NCI-H146 (cell line): ENCODE measurements around the gene STRIT1.
"Not testable (repeated sequence)": the region's sequence is repeated elsewhere in the genome, so short reads cannot be mapped to it uniquely, and the experiment has no call there.

Experiments used
- DNase-seq: peaks from one replicate; lab custom pipeline; 2025; lab: John Stamatoyannopoulos, UW

Gene STRIT1

GRCh38 chr3:155313300-155313699 lies 19.8 kb upstream of the STRIT1 start:
- DNase-seq, result no peak

DNA sequence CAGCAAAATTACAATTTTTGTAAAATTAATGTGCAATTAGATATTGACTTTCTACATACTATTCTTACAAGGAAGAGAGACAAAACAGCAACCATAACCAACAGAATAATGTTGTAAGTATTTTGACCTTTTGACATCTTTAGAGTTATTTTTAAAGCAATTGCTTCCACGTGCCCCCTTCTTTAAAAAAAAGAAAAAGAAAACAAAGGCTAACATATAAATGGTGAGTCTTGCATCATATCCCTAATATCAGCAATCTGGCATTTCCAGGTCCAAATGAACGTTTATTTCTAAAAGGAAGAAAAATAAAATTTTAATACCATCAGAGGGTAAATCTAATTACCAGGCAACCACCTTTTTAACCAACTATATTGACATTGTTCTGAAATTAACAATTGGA lies 19.3 kb upstream of the STRIT1 start:
- DNase-seq, result no peak

DNA sequence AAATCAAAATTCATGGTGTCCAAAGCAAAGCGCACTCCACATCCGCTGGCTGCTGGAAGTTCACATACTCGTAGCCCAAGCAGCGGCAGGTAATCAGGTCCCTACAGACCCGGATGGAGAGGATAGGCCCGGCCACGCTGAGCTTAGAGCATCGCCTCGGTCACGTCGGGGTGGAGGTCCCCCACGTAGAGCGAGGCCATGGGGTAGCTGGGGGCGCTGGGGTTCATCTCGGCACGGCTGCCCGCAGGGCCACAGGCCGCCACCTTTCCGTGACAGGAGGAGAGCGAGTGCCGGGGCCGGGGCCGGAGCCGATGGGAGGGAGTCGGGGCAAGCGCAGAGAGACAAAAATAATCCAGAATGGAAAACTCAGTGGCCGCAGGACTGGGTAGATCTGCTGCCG lies 16.1 kb upstream of the STRIT1 start:
- no peak for DNase-seq

DNA sequence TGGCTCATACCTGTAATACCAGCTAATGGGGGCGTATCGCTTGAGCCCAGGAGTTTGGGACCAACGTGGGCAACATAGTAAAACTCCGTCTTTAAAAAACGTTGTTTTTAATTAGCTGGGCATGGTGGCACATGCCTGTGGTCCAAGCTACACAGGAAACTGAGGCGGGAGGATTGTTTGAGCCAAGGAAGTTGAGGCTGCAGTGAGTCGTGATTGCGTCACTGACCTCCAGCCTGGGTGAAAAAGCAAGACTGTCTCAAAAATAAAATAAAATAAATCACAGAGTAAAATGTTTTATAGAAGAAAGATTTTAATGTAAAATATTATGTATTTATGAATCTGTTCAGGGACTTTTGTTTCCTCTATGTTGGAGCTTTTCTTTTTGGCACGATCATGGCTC lies 15.3 kb upstream of the STRIT1 start:
- DNase-seq, result no peak

DNA sequence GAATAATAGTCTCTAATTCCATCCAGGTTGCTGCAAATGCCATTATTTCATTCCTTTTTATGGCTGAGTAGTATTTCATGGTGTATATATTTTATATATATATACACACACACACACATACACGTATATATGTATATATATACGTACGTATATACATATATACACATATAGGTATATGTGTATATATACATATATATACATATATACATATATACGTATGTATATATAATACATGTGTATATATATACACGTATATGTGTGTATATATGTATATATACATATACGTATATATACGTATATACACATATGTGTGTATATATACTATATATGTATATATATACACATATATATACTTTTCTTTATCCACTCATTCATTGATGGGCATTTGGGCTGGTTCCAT lies 13.7 kb upstream of the STRIT1 start:
- DNase-seq, result no peak

GRCh38 chr3:155304394-155304793 lies 10.9 kb upstream of the STRIT1 start:
- DNase-seq, result no peak

- no peak for DNase-seq
Observed at GRCh38 chr3:155303540-155304097, 10.1 kb upstream of the STRIT1 start.

GRCh38 chr3:155302891-155303290 lies 9.4 kb upstream of the STRIT1 start:
- DNase-seq, result no peak

- no peak for DNase-seq
Observed at GRCh38 chr3:155302481-155302880, 9.0 kb upstream of the STRIT1 start.

- DNase-seq, result no peak
Observed at GRCh38 chr3:155297100-155297499, 3.6 kb upstream of the STRIT1 start.

- DNase-seq, result no peak
Observed at GRCh38 chr3:155296413-155296812, 2.9 kb upstream of the STRIT1 start.

DNA sequence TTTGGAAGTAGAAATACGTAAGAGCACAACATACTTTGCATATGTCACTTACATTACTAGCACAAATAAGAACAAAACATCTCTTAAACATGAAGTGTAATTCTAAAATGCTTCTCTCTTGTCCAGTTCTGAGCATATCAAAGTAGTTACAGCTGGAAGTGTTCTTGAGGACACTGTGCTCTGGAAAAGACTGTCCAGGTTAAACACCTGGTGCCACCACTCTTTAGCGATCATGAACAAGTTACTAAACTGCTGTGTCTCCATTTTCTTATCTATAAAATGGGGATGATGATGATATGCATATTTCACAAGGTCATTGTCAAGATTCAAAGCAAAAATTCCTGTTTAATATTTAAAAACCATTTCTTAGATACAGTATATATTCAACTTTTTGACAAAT lies 790 bp downstream of the STRIT1 start:
- DNase-seq, result no peak

DNA sequence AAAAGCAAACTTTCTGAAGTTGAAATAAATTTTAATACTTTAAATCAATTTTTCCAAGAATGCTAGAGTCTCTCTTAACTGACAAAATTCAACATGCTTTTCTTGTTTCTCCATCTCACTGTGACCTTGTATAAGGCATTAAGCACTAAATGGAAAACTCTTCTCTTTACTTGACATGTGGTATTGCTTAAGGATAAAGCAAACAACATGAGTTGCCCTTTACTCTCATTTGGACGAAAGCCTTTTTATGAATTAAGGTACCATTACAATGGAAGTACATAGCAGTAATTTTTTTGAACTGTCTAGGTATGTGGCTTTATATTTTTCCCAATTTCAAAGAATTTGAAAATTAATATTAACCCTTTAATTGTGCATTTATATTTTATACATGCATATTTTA lies 1.4 kb downstream of the STRIT1 start:
- no peak for DNase-seq

GRCh38 chr3:155286736-155287135 lies 6.7 kb downstream of the STRIT1 start:
- DNase-seq, result no peak

DNA sequence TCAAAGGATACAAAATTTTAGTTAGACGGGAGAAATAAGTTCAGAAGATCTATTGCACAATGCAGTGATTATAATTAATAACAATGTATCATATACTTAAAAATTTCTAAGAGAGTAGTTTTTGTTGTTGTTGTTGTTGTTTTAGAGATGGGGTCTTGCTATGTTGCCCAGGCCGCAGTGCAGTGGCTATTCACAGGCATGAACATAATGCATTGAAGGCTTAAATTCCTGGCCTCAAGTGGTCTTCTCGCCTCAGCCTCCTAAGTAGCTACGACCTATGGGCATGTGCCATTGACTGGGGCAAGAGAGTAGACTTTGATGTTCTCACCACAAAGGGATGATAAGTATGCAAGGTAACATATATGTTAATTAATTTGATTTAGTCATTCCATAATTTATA lies 7.5 kb downstream of the STRIT1 start:
- DNase-seq, result no peak

- no peak for DNase-seq
Observed at GRCh38 chr3:155283092-155284056, 10.1 kb downstream of the STRIT1 start.

DNA sequence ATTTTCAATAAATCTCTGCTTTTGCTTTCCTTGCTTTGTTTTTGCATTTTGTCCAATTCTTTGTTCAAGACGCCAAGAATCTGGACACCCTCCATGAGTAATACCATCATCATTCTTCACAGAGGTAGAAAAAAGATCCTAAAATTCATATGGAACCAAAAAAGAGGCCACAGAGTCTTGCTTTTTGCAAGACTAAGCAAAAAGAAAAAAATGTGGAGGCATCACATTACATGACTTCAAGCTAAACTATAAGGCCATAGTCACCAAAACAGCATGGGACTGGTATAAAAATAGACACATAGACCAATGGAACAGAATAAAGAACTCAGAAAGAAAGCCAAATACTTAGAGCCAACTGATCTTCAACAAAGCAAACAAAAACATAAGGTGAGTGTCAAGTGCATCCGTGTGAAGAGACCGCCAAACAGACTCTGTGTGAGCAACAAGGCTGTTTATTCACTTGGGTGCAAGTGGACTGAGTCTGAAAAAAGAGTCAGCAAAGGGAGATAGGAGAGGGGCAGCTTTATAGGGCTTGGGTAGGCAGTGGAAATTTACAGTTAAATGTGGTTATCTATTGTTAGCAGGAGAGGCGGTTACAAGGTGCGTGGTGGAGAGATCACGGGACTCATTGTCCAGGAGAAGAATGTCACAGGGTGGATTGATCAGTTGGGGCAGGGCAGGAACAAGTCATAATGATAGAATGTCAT lies 10.9 kb downstream of the STRIT1 start:
- DNase-seq, result no peak

DNA sequence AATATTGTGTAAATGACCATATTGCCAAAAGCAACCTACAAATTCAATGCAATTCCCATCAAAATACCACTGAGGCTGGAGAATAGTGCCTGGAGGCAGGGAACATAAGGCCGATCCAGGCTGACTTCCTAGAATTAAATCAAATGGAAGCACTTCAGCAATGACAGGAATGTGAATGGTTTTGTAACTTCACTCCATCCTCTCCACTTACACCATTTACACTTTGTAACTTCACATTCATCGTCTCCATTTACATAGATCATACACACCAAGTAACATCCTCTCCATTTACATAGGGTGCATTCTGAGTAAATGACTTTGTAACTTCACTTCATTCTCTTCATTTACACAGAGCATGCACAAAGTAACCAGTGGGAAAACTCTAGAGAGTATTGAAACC lies 11.6 kb downstream of the STRIT1 start:
- no peak for DNase-seq

DNA sequence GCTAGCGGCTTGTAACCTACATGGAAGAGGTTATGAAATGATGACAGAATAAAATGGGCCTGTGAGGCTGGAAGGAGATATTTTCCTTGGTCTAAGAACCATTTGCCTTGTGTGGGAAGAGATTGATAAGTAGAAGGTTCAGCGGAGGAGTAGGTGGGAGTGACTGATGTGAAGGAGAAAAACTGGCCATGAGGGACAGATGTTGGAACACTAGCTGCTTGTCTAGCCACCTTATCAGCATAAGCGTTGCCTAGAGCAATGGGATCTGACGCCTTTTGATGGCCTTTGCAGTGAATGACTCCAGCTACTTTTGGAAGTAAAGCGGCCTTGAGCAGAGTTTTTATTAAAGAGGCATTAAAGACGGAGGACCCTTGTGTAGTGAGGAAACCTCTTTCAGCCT lies 17.4 kb downstream of the STRIT1 start:
- DNase-seq, result not testable (repeated sequence)

- DNase-seq, result not testable (repeated sequence)
Observed at GRCh38 chr3:155275159-155275754, 18.2 kb downstream of the STRIT1 start.

DNA sequence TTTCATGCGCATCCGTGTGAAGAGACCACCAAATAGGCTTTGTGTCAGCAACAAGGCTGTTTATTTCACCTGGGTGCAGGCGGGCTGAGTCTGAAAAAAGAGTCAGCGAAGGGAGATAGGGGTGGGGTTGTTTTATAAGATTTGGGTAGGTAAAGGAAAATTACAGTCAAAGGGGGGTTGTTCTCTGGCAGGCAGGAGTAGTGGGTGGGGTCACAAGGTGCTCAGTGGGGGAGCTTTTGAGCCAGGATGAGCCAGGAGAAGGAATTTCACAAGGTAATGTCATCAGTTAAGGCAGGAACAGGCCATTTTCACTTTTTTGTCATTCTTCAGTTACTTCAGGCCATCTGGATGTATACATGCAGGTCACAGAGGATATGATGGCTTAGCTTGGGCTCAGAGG lies 19.0 kb downstream of the STRIT1 start:
- not testable (repeated sequence) for DNase-seq

- DNase-seq, result no peak
Observed at GRCh38 chr3:155271343-155271613, 22.2 kb downstream of the STRIT1 start.
